Hepatocyte (in vitro differentiated cells): Measurements from ENCODE around the gene PRPF4. TPM values are rescaled to one million over a fixed set of nuclear protein-coding genes. Genes with fewer than 3 reads are reported as not detected.
"Not testable (repeated sequence)": the region's sequence is repeated elsewhere in the genome, so short reads cannot be mapped to it uniquely, and the experiment has no call there.

Source experiments
- DNase-seq: peaks from one replicate; pipeline ENCODE4 v3.0.0-alpha.2; 2016; ENCODE audit warnings: low spot score
- H2AFZ ChIP-seq: fragments of 200-600 bp; sonication (generic); 2 replicates; pipeline ENCODE4 v1.6.0; 2016; ENCODE audit warnings: antibody characterized with exemption, mild to moderate bottlenecking
- H3K27ac ChIP-seq: fragments of 200-600 bp; sonication (generic); 2 replicates; pipeline ENCODE4 v1.5.1; 2016; ENCODE audit warnings: mild to moderate bottlenecking
- H3K27me3 ChIP-seq: fragments of 200-600 bp; sonication (generic); 2 replicates; pipeline ENCODE4 v1.6.1; 2016
- H3K36me3 ChIP-seq: fragments of 200-600 bp; sonication (generic); replicated peaks from 2 replicates; pipeline ENCODE4 v1.5.1; 2016; ENCODE audit warnings: low read depth; ENCODE audit not compliant: insufficient read depth
- H3K4me1 ChIP-seq: fragments of 200-600 bp; sonication (generic); 2 replicates; pipeline ENCODE4 v1.5.1; 2016; ENCODE audit warnings: mild to moderate bottlenecking, moderate library complexity; ENCODE audit not compliant: insufficient read depth
- H3K4me2 ChIP-seq: fragments of 200-600 bp; sonication (generic); 2 replicates; pipeline ENCODE4 v1.6.0; 2016
- H3K4me3 ChIP-seq: fragments of 200-600 bp; sonication (generic); 2 replicates; pipeline ENCODE4 v1.5.1; 2016; ENCODE audit warnings: mild to moderate bottlenecking
- H3K79me2 ChIP-seq: fragments of 200-600 bp; sonication (generic); 2 replicates; pipeline ENCODE4 v1.6.0; 2017; ENCODE audit warnings: mild to moderate bottlenecking
- H3K9me2 ChIP-seq: fragments of 200-600 bp; sonication (generic); replicated peaks from 2 replicates; pipeline ENCODE4 v1.6.0; 2017; ENCODE audit warnings: mild to moderate bottlenecking; ENCODE audit not compliant: insufficient read depth
- H3K9me3 ChIP-seq: fragments of 200-600 bp; sonication (generic); 2 replicates; pipeline ENCODE4 v1.5.1; 2016; ENCODE audit warnings: low read depth, mild to moderate bottlenecking
- H4K20me1 ChIP-seq: fragments of 200-600 bp; sonication (generic); 2 replicates; pipeline ENCODE4 v1.6.0; 2016; ENCODE audit warnings: mild to moderate bottlenecking; ENCODE audit not compliant: insufficient read depth, poor library complexity, severe bottlenecking
- EZH2 ChIP-seq: fragments of 200-600 bp; sonication (generic); IDR thresholded peaks from 2 replicates; pipeline ENCODE4 v1.6.1; 2016; ENCODE audit warnings: antibody characterized with exemption, mild to moderate bottlenecking, borderline replicate concordance
- EZH2phosphoT487 ChIP-seq: fragments of 200-600 bp; sonication (generic); IDR thresholded peaks from one replicate; pipeline ENCODE4 v1.6.1; 2018; ENCODE audit warnings: antibody characterized with exemption, mild to moderate bottlenecking, low read depth, moderate library complexity; ENCODE audit not compliant: unreplicated experiment, severe bottlenecking
- WGBS: methylation state at CpG from one replicate; pipeline ENCODE4 v1.1.6; 2016; ENCODE audit warnings: low lambda C conversion rate; ENCODE audit errors: missing lambda C conversion rate; 5-methylcytosine and 5-hydroxymethylcytosine counted together
- polyA plus RNA-seq: library from polyadenylated mRNA; unstranded; fragments of >200 nt; fragmentation: Nextera tagmentation; extraction: Ambion mirVana; gene quantifications from 2 replicates; pipeline ENCODE4 v1.2.1, GENCODE V29; 2016
- total RNA-seq: library from RNA; depleted of rRNA; stranded (reverse); fragments of >200 nt; gene quantifications from 2 replicates; pipeline ENCODE4 v1.2.3, GENCODE V29; 2014
- TF ChIP-seq, protein P1 (sequence below): fragments of 200-600 bp; sonication (generic); IDR thresholded peaks from 2 replicates; pipeline ENCODE4 v1.5.1; 2016; ENCODE audit warnings: antibody characterized with exemption, mild to moderate bottlenecking; ENCODE audit not compliant: poor library complexity

Gene PRPF4
- total and polyA plus RNA-seq, 2 experiments from 2014 or later: 24.1 to 27.3 TPM

DNA sequence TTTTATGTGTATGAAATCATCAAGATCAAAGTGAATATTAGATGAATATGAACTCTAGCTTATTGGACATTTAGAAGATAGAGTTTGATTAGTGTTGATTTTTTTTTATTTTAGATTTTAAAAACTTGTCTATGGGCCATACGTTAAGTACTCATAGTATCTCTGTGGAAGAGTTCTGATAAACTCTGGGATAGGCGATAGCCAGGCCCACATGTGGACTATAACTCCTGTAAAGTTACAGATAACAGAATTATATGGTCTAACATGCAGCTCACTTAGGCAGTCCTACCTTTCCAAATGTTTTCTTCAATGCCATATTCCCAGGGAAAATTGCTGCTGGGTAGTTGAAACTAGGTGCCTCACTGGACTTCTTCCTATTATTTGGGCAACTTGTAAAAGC, 43.8 kb upstream of the PRPF4 start:
- no peaks in the 10 kb centered on the region for H3K9me3 ChIP-seq
- H2AFZ ChIP-seq: no peak overlapping the region
- H3K9me2 ChIP-seq: no peaks in the 10 kb centered on the region
- no peaks in the 10 kb centered on the region for H3K4me1 ChIP-seq
- no peak overlapping the region for H3K4me2 ChIP-seq
- no peak overlapping the region for H3K4me3 ChIP-seq
- no peaks in the 10 kb centered on the region for H3K27me3 ChIP-seq
- H4K20me1 ChIP-seq: peaks cover 6% of the 10 kb centered on the region
- peaks cover 71% of the 10 kb centered on the region for H3K79me2 ChIP-seq
- no peaks in the 10 kb centered on the region for H3K36me3 ChIP-seq
- no peak overlapping the region for H3K27ac ChIP-seq
- 84% methylated on average over 2 of the region's 2 CpGs for WGBS
- DNase-seq: no peak
- TF ChIP-seq, protein P1, sequence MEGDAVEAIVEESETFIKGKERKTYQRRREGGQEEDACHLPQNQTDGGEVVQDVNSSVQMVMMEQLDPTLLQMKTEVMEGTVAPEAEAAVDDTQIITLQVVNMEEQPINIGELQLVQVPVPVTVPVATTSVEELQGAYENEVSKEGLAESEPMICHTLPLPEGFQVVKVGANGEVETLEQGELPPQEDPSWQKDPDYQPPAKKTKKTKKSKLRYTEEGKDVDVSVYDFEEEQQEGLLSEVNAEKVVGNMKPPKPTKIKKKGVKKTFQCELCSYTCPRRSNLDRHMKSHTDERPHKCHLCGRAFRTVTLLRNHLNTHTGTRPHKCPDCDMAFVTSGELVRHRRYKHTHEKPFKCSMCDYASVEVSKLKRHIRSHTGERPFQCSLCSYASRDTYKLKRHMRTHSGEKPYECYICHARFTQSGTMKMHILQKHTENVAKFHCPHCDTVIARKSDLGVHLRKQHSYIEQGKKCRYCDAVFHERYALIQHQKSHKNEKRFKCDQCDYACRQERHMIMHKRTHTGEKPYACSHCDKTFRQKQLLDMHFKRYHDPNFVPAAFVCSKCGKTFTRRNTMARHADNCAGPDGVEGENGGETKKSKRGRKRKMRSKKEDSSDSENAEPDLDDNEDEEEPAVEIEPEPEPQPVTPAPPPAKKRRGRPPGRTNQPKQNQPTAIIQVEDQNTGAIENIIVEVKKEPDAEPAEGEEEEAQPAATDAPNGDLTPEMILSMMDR: no peak
- TF ChIP-seq EZH2 (no peak), EZH2phosphoT487 (no peak)

DNA sequence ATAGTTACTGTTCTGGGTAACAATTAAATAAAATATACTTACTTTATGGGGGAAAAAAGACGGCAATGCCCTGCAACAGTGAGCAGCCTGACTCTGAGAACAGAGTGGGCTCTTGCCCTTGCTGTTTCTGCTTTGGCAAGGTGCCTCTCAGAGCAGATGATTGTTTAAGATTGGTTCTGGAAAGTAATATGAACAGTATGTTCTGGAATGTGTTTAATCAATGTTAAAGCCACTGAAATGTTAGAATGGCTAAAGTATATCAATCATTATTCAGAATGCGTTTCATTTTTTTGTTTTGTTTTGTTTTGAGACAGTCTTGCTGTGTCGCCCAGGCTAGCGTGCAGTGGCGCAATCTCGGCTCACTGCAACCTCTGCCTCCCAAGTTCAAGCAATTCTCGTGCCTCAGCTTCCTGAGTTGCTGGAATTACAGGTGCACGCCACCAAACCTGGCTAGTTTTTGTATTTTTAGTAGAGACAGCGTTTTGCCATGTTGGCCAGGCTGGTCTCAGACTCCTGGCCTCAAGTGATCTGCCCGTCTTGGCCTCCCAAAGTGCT, 39.7 kb upstream of the PRPF4 start:
- not testable (repeated sequence) for H4K20me1 ChIP-seq, H3K9me3 ChIP-seq, H3K4me2 ChIP-seq, H2AFZ ChIP-seq, H3K9me2 ChIP-seq, DNase-seq, H3K36me3 ChIP-seq, H3K4me1 ChIP-seq, H3K27ac ChIP-seq, H3K27me3 ChIP-seq, H3K4me3 ChIP-seq
- 92% methylated on average over 10 of the region's 10 CpGs for WGBS
- peaks cover 68% of the 10 kb centered on the region for H3K79me2 ChIP-seq

DNA sequence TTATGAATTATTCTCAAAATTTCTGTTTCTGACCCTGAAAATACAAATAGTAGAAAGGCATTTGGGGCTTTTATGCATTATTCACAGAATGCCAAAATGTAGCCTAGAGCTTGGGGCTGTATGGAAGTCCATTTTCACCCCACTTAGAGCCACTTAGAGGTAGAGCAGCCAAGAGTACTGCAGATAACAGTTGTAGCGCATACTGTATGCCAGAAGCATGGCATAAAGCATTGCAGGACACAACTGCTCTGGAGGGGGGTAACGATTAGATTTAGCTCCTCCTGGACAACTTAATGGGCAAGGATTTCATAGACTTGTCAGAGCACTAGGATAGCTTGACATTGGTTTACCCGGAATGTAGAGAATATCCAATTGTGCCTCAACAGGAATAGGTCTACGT, 38.4 kb upstream of the PRPF4 start:
- no peaks in the 10 kb centered on the region for H3K9me2 ChIP-seq
- WGBS: 91% methylated on average over 4 of the region's 4 CpGs
- H3K36me3 ChIP-seq: no peaks in the 10 kb centered on the region
- peaks cover 56% of the 10 kb centered on the region for H3K79me2 ChIP-seq
- no peak overlapping the region for H3K4me2 ChIP-seq
- no peak overlapping the region for H2AFZ ChIP-seq
- H3K4me1 ChIP-seq: no peaks in the 10 kb centered on the region
- no peak for DNase-seq
- no peaks in the 10 kb centered on the region for H3K9me3 ChIP-seq
- no peaks in the 10 kb centered on the region for H4K20me1 ChIP-seq
- H3K27ac ChIP-seq: no peak overlapping the region
- no peak overlapping the region for H3K4me3 ChIP-seq
- no peaks in the 10 kb centered on the region for H3K27me3 ChIP-seq
- TF ChIP-seq EZH2phosphoT487 (no peak), EZH2 (no peak)

GRCh38 chr9:113238202-113238858, 37.1 kb upstream of the PRPF4 start:
- WGBS: 93% methylated on average over 10 of the region's 10 CpGs
- Histone ChIP-seq H3K4me2 (no peak overlapping the region), H3K79me2 (peaks cover 49% of the 10 kb centered on the region), H3K9me2 (no peaks in the 10 kb centered on the region), H3K4me1 (no peaks in the 10 kb centered on the region), H3K27me3 (no peaks in the 10 kb centered on the region), H3K36me3 (no peaks in the 10 kb centered on the region), H3K4me3 (no peak overlapping the region), H2AFZ (no peak overlapping the region), H3K9me3 (no peaks in the 10 kb centered on the region), H4K20me1 (no peaks in the 10 kb centered on the region), H3K27ac (no peak overlapping the region)
- DNase-seq: no peak
- TF ChIP-seq EZH2phosphoT487 (no peak), EZH2 (no peak)
- TF ChIP-seq, protein P1: no peak
